GM23338 (cell line): ENCODE data around the gene ADORA3. TPM values are rescaled to one million over a fixed set of nuclear protein-coding genes. Genes with fewer than 3 reads are reported as not detected.

Experiments
- ATAC-seq: fragments of 200-7000 bp; cut with Tn5 transposase; 3 replicates; pipeline ENCODE4 v1.9.1; 2020
- DNase-seq: peaks from one replicate; pipeline ENCODE4 v3.0.0-alpha.2; 2015; ENCODE audit warnings: low spot score
- H2AFZ ChIP-seq: fragments of 200-600 bp; sonication (generic); 2 replicates; pipeline ENCODE4 v1.8.0; 2016; ENCODE audit warnings: antibody characterized with exemption, mild to moderate bottlenecking, moderate library complexity
- H3F3A ChIP-seq: fragments of 200-600 bp; sonication (generic); replicated peaks from 2 replicates; pipeline ENCODE4 v1.8.0; 2017; ENCODE audit warnings: antibody characterized with exemption, mixed run types, low read depth
- H3K27ac ChIP-seq: fragments of 200-600 bp; sonication (generic); 2 replicates; pipeline ENCODE4 v1.6.1; 2016; ENCODE audit warnings: low read depth
- H3K27me3 ChIP-seq: fragments of 200-600 bp; sonication (generic); 2 replicates; pipeline ENCODE4 v1.8.0; 2016; ENCODE audit warnings: mild to moderate bottlenecking, mixed run types, moderate library complexity; ENCODE audit not compliant: insufficient read depth
- H3K36me3 ChIP-seq: fragments of 200-600 bp; sonication (generic); 2 replicates; pipeline ENCODE4 v1.8.0; 2016; ENCODE audit warnings: mild to moderate bottlenecking; ENCODE audit not compliant: insufficient read depth
- H3K4me1 ChIP-seq: fragments of 200-600 bp; sonication (generic); 2 replicates; pipeline ENCODE4 v1.8.0; 2016; ENCODE audit warnings: mild to moderate bottlenecking, moderate library complexity; ENCODE audit not compliant: insufficient read depth
- H3K4me2 ChIP-seq: fragments of 200-600 bp; sonication (generic); 2 replicates; pipeline ENCODE4 v1.7.1; 2017; ENCODE audit warnings: mixed run types
- H3K4me3 ChIP-seq: fragments of 200-600 bp; sonication (generic); 2 replicates; pipeline ENCODE4 v1.6.1; 2016; ENCODE audit warnings: mixed run types
- H3K79me2 ChIP-seq: fragments of 200-600 bp; sonication (generic); replicated peaks from 2 replicates; pipeline ENCODE4 v1.8.0; 2017; ENCODE audit warnings: mild to moderate bottlenecking; ENCODE audit not compliant: insufficient read depth
- H3K9me2 ChIP-seq: fragments of 200-600 bp; sonication (generic); 2 replicates; pipeline ENCODE4 v1.8.0; 2017; ENCODE audit not compliant: insufficient read depth
- H4K20me1 ChIP-seq: fragments of 200-600 bp; sonication (generic); replicated peaks from 2 replicates; pipeline ENCODE4 v1.8.0; 2017; ENCODE audit warnings: mild to moderate bottlenecking; ENCODE audit not compliant: insufficient read depth
- H3K27ac Mint-ChIP-seq: 2 replicates; pipeline ENCODE4 v1.8.0; 2020; ENCODE audit warnings: inconsistent platforms, mild to moderate bottlenecking, moderate library complexity, mixed read lengths
- H3K27me3 Mint-ChIP-seq: 3 replicates; pipeline ENCODE4 v1.8.0; 2022; ENCODE audit warnings: low read depth, mild to moderate bottlenecking, moderate library complexity, mixed read lengths, inconsistent platforms; ENCODE audit not compliant: insufficient read depth, poor library complexity
- H3K36me3 Mint-ChIP-seq: 3 replicates; pipeline ENCODE4 v1.8.0; 2021; ENCODE audit warnings: low read depth, mild to moderate bottlenecking, inconsistent platforms, moderate library complexity, mixed read lengths
- H3K4me1 Mint-ChIP-seq: 3 replicates; pipeline ENCODE4 v1.8.0; 2020; ENCODE audit warnings: mild to moderate bottlenecking, inconsistent platforms, mixed read lengths
- H3K4me3 Mint-ChIP-seq: 3 replicates; pipeline ENCODE4 v1.8.0; 2021; ENCODE audit warnings: moderate library complexity, mild to moderate bottlenecking, inconsistent platforms, mixed read lengths
- H3K9me3 Mint-ChIP-seq: 3 replicates; pipeline ENCODE4 v1.8.0; 2020; ENCODE audit warnings: moderate library complexity, mild to moderate bottlenecking, inconsistent platforms, mixed read lengths
- CREB1 ChIP-seq: fragments of 250-450 bp; sonication (Bioruptor Pico); IDR thresholded peaks from 2 replicates; pipeline ENCODE4 v1.5.0; 2020; ENCODE audit warnings: low read depth, mild to moderate bottlenecking, moderate library complexity
- ETS1 ChIP-seq: IDR thresholded peaks from 2 replicates; pipeline ENCODE4 v1.6.1; 2016; ENCODE audit warnings: antibody characterized with exemption
- EZH2 ChIP-seq: fragments of 200-600 bp; sonication (generic); IDR thresholded peaks from one replicate; pipeline ENCODE4 v1.8.0; 2017; ENCODE audit warnings: antibody characterized with exemption, mild to moderate bottlenecking, low read depth; ENCODE audit not compliant: unreplicated experiment
- EZH2phosphoT487 ChIP-seq: fragments of 200-600 bp; sonication (generic); IDR thresholded peaks from one replicate; pipeline ENCODE4 v1.8.1; 2018; ENCODE audit warnings: antibody characterized with exemption; ENCODE audit not compliant: unreplicated experiment
- JUNB ChIP-seq: IDR thresholded peaks from one replicate; pipeline ENCODE4 v1.6.1; 2016; ENCODE audit warnings: antibody characterized with exemption; ENCODE audit not compliant: unreplicated experiment
- NANOG ChIP-seq: IDR thresholded peaks from 2 replicates; pipeline ENCODE4 v1.6.1; 2016; ENCODE audit warnings: antibody characterized with exemption, borderline replicate concordance
- POLR2AphosphoS5 ChIP-seq: IDR thresholded peaks from 2 replicates; pipeline ENCODE4 v1.6.1; 2016; ENCODE audit warnings: antibody characterized with exemption, low read depth
- STAT1 ChIP-seq: IDR thresholded peaks from one replicate; pipeline ENCODE4 v1.6.1; 2016; ENCODE audit warnings: antibody characterized with exemption; ENCODE audit not compliant: unreplicated experiment
- ZNF114 ChIP-seq: fragments of 250-450 bp; sonication (Bioruptor Pico); IDR thresholded peaks from 2 replicates; pipeline ENCODE4 v1.5.0; 2020; ENCODE audit warnings: mild to moderate bottlenecking, moderate library complexity
- ZNF331 ChIP-seq: fragments of 250-450 bp; sonication (Bioruptor Pico); IDR thresholded peaks from 2 replicates; pipeline ENCODE4 v1.5.0; 2020; ENCODE audit warnings: low read depth, mild to moderate bottlenecking, moderate library complexity
- ZNF462 ChIP-seq: fragments of 250-450 bp; sonication (Bioruptor Pico); IDR thresholded peaks from 2 replicates; pipeline ENCODE4 v1.5.0; 2020; ENCODE audit warnings: mild to moderate bottlenecking, moderate library complexity
- polyA plus RNA-seq: library from polyadenylated mRNA; unstranded; fragments of >200 nt; fragmentation: Nextera tagmentation; extraction: Ambion mirVana; gene quantifications from 2 replicates; pipeline ENCODE4 v1.2.1, GENCODE V29; 2016
- total RNA-seq: library from RNA; depleted of rRNA; stranded (reverse); fragments of >200 nt; shearing (Covaris generic); gene quantifications from 2 replicates; pipeline ENCODE4 v1.2.3, GENCODE V29; 2014
- TF ChIP-seq, protein P1 (sequence below), 2 experiments: fragments of 200-600 bp in 1 of 2; sonication (generic) in 1 of 2; conservative IDR thresholded peaks; 2 replicates each; pipeline versions ENCODE4 v1.5.1 to v1.6.1; 2016 to 2017; ENCODE audit warnings: antibody characterized with exemption in 2 of 2, low read depth in 2 of 2, mild to moderate bottlenecking in 2 of 2, moderate library complexity in 1 of 2
- TF ChIP-seq, protein P2 (sequence below): IDR thresholded peaks from one replicate; pipeline ENCODE4 v1.6.1; 2018; ENCODE audit warnings: antibody characterized with exemption; ENCODE audit not compliant: unreplicated experiment

The ADORA3 gene
- total and polyA plus RNA-seq, 2 experiments from 2014 or later, result not detected

DNA sequence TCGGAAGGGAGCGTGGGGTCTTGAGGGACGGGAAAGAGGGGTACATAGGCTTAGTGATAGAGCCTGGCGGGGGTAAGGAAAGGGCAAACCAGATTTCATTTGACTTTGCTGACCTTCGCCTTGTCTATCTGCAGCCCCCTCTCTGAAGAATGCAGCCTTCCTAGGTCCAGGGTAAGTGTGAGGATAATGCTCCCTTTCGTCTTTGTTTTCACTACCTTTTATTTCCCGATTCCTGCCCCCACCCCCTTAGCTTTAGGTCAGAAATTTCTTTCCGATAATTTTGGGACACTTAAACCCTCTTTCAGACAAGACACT is 53.8 kb downstream of the ADORA3 start:
- Mint-ChIP-seq H3K27me3 (peaks cover 9% of the 10 kb centered on the region), H3K4me1 (peaks cover 18% of the 10 kb centered on the region), H3K4me3 (peak overlapping the region; percentile 100), H3K27ac (peak overlapping the region; percentile 98), H3K9me3 (no peaks in the 10 kb centered on the region), H3K36me3 (peaks cover 44% of the 10 kb centered on the region)
- H3K4me3 ChIP-seq, result peak overlapping the region; percentile 71
- H3K4me1 ChIP-seq, result peaks cover 7% of the 10 kb centered on the region; the same call in 1 of the 2 replicates
- H3F3A ChIP-seq, result no peaks in the 10 kb centered on the region
- peak overlapping the region; percentile 100 for H3K4me2 ChIP-seq
- no peaks in the 10 kb centered on the region for H3K9me2 ChIP-seq
- peaks cover 15% of the 10 kb centered on the region for H3K36me3 ChIP-seq
- ATAC-seq (peak; percentile 65; the same call in 2 of the 3 replicates), DNase-seq (no peak)
- H3K27ac ChIP-seq, result peak overlapping the region; percentile 29
- H3K27me3 ChIP-seq, result no peaks in the 10 kb centered on the region
- H3K79me2 ChIP-seq, result peaks cover 79% of the 10 kb centered on the region
- no peak for TF ChIP-seq ZNF331 (CRISPR knock-in tag)
- no peak for TF ChIP-seq NANOG
- TF ChIP-seq POLR2AphosphoS5, result no peak
- TF ChIP-seq STAT1, result no peak
- no peak for TF ChIP-seq EZH2phosphoT487
- TF ChIP-seq ETS1, result no peak
- TF ChIP-seq ZNF462 (CRISPR knock-in tag), result no peak
- no peak for TF ChIP-seq JUNB
- TF ChIP-seq CREB1 (CRISPR knock-in tag), result no peak
- no peak for TF ChIP-seq EZH2
- TF ChIP-seq, protein P1, sequence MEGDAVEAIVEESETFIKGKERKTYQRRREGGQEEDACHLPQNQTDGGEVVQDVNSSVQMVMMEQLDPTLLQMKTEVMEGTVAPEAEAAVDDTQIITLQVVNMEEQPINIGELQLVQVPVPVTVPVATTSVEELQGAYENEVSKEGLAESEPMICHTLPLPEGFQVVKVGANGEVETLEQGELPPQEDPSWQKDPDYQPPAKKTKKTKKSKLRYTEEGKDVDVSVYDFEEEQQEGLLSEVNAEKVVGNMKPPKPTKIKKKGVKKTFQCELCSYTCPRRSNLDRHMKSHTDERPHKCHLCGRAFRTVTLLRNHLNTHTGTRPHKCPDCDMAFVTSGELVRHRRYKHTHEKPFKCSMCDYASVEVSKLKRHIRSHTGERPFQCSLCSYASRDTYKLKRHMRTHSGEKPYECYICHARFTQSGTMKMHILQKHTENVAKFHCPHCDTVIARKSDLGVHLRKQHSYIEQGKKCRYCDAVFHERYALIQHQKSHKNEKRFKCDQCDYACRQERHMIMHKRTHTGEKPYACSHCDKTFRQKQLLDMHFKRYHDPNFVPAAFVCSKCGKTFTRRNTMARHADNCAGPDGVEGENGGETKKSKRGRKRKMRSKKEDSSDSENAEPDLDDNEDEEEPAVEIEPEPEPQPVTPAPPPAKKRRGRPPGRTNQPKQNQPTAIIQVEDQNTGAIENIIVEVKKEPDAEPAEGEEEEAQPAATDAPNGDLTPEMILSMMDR (conservative IDR thresholded peaks at IDR 0.05; ENCODE audit: low read depth in 2 of 2), result no peak
- TF ChIP-seq, protein P2, sequence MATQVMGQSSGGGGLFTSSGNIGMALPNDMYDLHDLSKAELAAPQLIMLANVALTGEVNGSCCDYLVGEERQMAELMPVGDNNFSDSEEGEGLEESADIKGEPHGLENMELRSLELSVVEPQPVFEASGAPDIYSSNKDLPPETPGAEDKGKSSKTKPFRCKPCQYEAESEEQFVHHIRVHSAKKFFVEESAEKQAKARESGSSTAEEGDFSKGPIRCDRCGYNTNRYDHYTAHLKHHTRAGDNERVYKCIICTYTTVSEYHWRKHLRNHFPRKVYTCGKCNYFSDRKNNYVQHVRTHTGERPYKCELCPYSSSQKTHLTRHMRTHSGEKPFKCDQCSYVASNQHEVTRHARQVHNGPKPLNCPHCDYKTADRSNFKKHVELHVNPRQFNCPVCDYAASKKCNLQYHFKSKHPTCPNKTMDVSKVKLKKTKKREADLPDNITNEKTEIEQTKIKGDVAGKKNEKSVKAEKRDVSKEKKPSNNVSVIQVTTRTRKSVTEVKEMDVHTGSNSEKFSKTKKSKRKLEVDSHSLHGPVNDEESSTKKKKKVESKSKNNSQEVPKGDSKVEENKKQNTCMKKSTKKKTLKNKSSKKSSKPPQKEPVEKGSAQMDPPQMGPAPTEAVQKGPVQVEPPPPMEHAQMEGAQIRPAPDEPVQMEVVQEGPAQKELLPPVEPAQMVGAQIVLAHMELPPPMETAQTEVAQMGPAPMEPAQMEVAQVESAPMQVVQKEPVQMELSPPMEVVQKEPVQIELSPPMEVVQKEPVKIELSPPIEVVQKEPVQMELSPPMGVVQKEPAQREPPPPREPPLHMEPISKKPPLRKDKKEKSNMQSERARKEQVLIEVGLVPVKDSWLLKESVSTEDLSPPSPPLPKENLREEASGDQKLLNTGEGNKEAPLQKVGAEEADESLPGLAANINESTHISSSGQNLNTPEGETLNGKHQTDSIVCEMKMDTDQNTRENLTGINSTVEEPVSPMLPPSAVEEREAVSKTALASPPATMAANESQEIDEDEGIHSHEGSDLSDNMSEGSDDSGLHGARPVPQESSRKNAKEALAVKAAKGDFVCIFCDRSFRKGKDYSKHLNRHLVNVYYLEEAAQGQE, result no peak
- TF ChIP-seq ZNF114 (CRISPR knock-in tag), result no peak
- H2AFZ ChIP-seq, result no peak overlapping the region; the same call in 1 of the 2 replicates
- peaks cover 16% of the 10 kb centered on the region for H4K20me1 ChIP-seq
